ENCODE data around the gene LSM4.
A peak's percentile ranks its signal among the peaks of the same experiment; 100 is the strongest.

The LSM4 gene

GRCh38 chr19:18271433-18271841 lies 51.4 kb downstream of the LSM4 start:
- H3K4me3 ChIP-seq (ENCODE audit: low read depth, low read length), result no peak overlapping the region
- ChIA-PET POLR2A (interaction anchor here (1.5 kb wide), 1 partner anchor 10 kb away, joined by 5 read pairs; the partner anchor contains the start of gene JUND), CTCF (interaction anchor here (0.6 to 2.5 kb wide), 7 partner anchors 11 to 209 kb away, joined by 3 to 7 read pairs (median 3); a partner anchor contains a TSS)
- no peak overlapping the region for H3K27ac ChIP-seq (ENCODE audit: extremely low read depth, low read depth, low read length)
- no peaks in the 10 kb centered on the region for H3K9me3 ChIP-seq (ENCODE audit: control insufficient read depth, insufficient read depth, low read depth, low read length)
- TF ChIP-seq ZBTB6 (tag by site-specific recombination; IDR thresholded peaks at IDR 0.05) (no peak), ZNF600 (tag by site-specific recombination; IDR thresholded peaks at IDR 0.05) (peak; percentile 76), SCRT2 (tag by site-specific recombination; IDR thresholded peaks at IDR 0.05) (peak; percentile 81), PRDM10 (tag by site-specific recombination; IDR thresholded peaks at IDR 0.05) (peak; percentile 74), ZNF645 (tag by site-specific recombination; IDR thresholded peaks at IDR 0.05) (no peak), SCRT1 (tag by site-specific recombination; IDR thresholded peaks at IDR 0.05; ENCODE audit: borderline replicate concordance) (peak; percentile 59; the same call in 1 of the 2 replicates), ZBTB8A (tag by site-specific recombination; IDR thresholded peaks at IDR 0.05) (0 out of 2 replicates have a peak, but pooled peaks have one; percentile 24)
- H3K4me1 ChIP-seq (ENCODE audit: control insufficient read depth, insufficient read depth, low read length), result no peaks in the 10 kb centered on the region
- no peaks in the 10 kb centered on the region; a peak in 1 of 3 replicates for H3K36me3 ChIP-seq (ENCODE audit: control insufficient read depth in 2 of 2, insufficient read depth in 1 of 2, low read length in 2 of 2)

- Histone ChIP-seq H3K36me3 (ENCODE audit: control insufficient read depth in 2 of 2, insufficient read depth in 1 of 2, low read length in 2 of 2) (no peaks in the 10 kb centered on the region), H3K27ac (ENCODE audit: extremely low read depth, low read depth, low read length) (no peak overlapping the region), H3K4me3 (ENCODE audit: low read depth, low read length) (no peak overlapping the region), H3K4me1 (ENCODE audit: control insufficient read depth, insufficient read depth, low read length) (no peaks in the 10 kb centered on the region), H3K9me3 (ENCODE audit: control insufficient read depth, insufficient read depth, low read depth, low read length) (no peaks in the 10 kb centered on the region)
- no peak for TF ChIP-seq FEZF1 (tag by site-specific recombination; IDR thresholded peaks at IDR 0.05)
- ChIA-PET CTCF (interaction anchor here (0.7 to 2.5 kb wide), 2 partner anchors 19 to 56 kb away, joined by 4 to 7 read pairs; no protein-coding TSS in a partner anchor), POLR2A (interaction anchor here (0.6 to 2.7 kb wide), 3 partner anchors 11 to 144 kb away, joined by 6 to 8 read pairs (median 6); partner anchors contain the start of gene JUND)
Measured at GRCh38 chr19:18270326-18270725, 52.5 kb downstream of the LSM4 start.

- Histone ChIP-seq H3K4me1 (ENCODE audit: control insufficient read depth, insufficient read depth, low read length) (no peaks in the 10 kb centered on the region), H3K27ac (ENCODE audit: extremely low read depth, low read depth, low read length) (no peak overlapping the region), H3K9me3 (ENCODE audit: control insufficient read depth, insufficient read depth, low read depth, low read length) (no peaks in the 10 kb centered on the region), H3K4me3 (ENCODE audit: low read depth, low read length) (no peak overlapping the region), H3K36me3 (ENCODE audit: control insufficient read depth in 2 of 2, insufficient read depth in 1 of 2, low read length in 2 of 2) (no peaks in the 10 kb centered on the region)
- ChIA-PET POLR2A (interaction anchor here (0.6 to 2.7 kb wide), 4 partner anchors 11 to 59 kb away, joined by 3 to 6 read pairs (median 4); partner anchors contain the start of gene JUND), CTCF (interaction anchor here (0.6 to 3.1 kb wide), 10 partner anchors 10 to 374 kb away, joined by 3 to 19 read pairs (median 4); no protein-coding TSS in a partner anchor)
- no peak for TF ChIP-seq ZXDB (tag by site-specific recombination; IDR thresholded peaks at IDR 0.05)
- no peak for TF ChIP-seq ZNF701 (tag by site-specific recombination; IDR thresholded peaks at IDR 0.05)
- TF ChIP-seq ZNF341 (tag by site-specific recombination; IDR thresholded peaks at IDR 0.05; ENCODE audit: low read depth), result no peak
- TF ChIP-seq KLF7 (tag by site-specific recombination; IDR thresholded peaks at IDR 0.05; ENCODE audit: borderline replicate concordance), result no peak
Measured at GRCh38 chr19:18269070-18269723, 53.7 kb downstream of the LSM4 start.
